Jurkat, Clone E6-1 (cell line): ENCODE measurements around the gene ZNF497. TPM values are rescaled to one million over a fixed set of nuclear protein-coding genes. Genes with fewer than 3 reads are reported as not detected.
"Not testable (repeated sequence)": the region's sequence is repeated elsewhere in the genome, so short reads cannot be mapped to it uniquely, and the experiment has no call there.

Experiments used
- DNase-seq: peaks from one replicate; pipeline ENCODE4 v3.0.0-alpha.2; 2011; ENCODE audit warnings: low read depth, low spot score
- H3K4me3 ChIP-seq: 2 replicates; pipeline ENCODE4 v1.5.1; 2011; ENCODE audit warnings: mild to moderate bottlenecking, low read length, control low read depth, moderate library complexity
- polyA plus RNA-seq: library from polyadenylated mRNA; unstranded; fragments of >200 nt; gene quantifications from one replicate; pipeline ENCODE4 v1.2.1, GENCODE V29; 2012; ENCODE audit warnings: missing spikeins; ENCODE audit not compliant: insufficient read length, insufficient read depth

The ZNF497 gene
- polyA plus RNA-seq: 3.8 TPM

- H3K4me3 ChIP-seq: peak within 1 kb of the TSS; percentile 87
- peak; percentile 93 for DNase-seq
Measured at GRCh38 chr19:58362272-58362994, at the start of gene ZNF497. Gene ZNF497 (minus strand): TSS chr19:58362751. CDS start chr19:58357635, 5,116 bp downstream.

- H3K4me3 ChIP-seq: peak overlapping the region; percentile 92
- no peak for DNase-seq
Measured at GRCh38 chr19:58409010-58409790, 46.6 kb upstream of the ZNF497 start.

GRCh38 chr19:58408152-58409009, 45.8 kb upstream of the ZNF497 start, which contains the start of gene ZNF584:
Gene ZNF584 (plus strand): TSS chr19:58408649. CDS start chr19:58409148, 499 bp downstream.
- peak within 1 kb of the TSS; percentile 92 for H3K4me3 ChIP-seq
- DNase-seq: peak; percentile 94

GRCh38 chr19:58407658-58408151, 45.2 kb upstream of the ZNF497 start:
- peak overlapping the region; percentile 92 for H3K4me3 ChIP-seq
- no peak for DNase-seq

DNA sequence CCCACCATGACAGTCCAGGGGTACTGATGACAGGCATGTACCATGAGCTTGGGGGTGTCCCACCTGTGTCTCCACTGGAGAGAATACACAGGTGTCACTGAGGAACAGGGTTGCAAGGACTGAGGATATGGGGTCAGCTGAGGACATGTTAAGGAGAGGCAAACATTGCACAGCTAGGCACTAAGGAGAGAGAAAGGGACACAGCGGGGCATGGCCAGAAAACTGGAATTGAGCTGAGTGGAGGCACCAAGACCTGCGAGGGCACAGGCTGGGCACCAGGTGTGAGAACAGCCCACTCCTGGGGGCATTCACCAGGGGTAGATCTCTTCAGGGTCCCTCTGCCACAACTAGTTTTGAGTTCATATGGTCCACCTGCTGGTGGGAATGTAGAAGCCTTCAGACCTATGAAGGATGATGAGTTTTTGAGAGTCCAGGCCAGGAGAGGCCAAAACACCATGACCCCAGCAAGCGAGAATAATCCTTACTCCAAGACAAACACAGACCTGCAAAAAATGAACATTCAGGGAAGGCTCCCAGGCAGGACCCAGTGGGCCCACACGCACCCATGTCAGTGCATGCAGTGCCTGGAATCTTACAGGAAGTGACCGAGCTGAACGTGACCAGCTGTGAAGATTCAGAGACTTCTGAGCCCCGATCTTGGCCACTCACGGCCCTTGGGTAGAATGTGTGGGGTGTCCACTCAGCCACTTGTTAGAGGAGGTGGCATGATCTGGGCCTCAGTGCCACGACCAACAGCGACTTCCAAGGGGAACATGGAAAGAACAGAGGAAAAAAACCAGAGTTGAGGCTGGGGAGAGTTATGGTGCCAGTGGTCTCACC, 44.5 kb upstream of the ZNF497 start:
- DNase-seq: no peak
- peak overlapping the region; percentile 92 for H3K4me3 ChIP-seq

DNA sequence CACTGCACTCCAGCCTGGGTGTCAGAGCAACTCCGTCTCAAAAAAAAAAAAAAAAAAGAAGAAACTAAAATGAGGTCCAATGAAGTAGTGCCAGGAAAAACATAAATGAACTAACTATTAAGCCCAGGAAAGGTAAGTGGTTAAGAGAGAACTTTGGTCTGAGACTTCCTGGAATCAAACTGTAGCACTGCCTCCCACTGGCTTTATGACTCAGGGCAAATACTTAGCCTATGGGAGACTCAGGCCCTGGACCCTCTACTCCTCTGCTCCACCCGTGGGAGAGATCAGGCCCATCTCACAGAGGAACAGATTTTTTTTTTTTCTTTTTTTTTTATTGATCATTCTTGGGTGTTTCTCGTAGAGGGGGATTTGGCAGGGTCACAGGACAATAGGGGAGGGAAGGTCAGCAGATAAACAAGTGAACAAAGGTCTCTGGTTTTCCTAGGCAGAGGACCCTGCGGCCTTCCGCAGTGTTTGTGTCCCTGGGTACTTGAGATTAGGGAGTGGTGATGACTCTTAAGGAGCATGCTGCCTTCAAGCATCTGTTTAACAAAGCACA, 41.4 kb upstream of the ZNF497 start:
- not testable (repeated sequence) for DNase-seq, H3K4me3 ChIP-seq

- DNase-seq: no peak
- H3K4me3 ChIP-seq: peak overlapping the region; percentile 74
Measured at GRCh38 chr19:58401840-58402421, 39.4 kb upstream of the ZNF497 start.

- peak overlapping the region; percentile 74 for H3K4me3 ChIP-seq
- peak; percentile 99 for DNase-seq
Measured at GRCh38 chr19:58400916-58401839, 38.6 kb upstream of the ZNF497 start.

DNA sequence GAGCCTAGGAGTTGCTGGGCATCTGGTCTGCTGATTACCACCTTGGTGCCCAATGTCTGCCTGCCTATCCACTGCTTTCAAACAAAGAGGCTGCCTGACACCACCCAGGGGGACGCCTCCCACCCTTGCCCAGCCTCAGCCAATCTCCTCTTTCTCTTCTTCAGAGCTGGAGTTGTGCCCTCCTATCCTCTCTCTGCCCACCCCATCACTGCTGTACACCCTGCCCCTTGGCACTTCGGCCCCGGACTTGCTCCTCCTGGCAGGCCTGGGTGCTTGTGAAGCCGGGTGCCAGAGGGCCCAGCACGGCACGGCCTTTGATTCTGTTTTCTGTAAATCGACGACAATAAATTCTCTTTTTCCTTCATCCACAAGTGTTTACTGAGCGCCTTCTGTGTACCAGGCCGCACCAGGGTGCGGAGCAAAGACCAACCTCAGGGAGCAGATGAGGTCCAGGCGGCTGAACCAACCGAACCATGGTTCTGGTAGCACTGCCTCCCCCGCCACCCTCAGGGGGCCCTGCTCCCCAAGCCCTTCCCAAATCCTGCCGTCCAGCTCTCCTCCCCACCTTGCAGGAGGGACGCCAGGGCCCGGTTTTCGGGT, 37.9 kb upstream of the ZNF497 start:
- DNase-seq: no peak
- peak overlapping the region; percentile 48 for H3K4me3 ChIP-seq

DNA sequence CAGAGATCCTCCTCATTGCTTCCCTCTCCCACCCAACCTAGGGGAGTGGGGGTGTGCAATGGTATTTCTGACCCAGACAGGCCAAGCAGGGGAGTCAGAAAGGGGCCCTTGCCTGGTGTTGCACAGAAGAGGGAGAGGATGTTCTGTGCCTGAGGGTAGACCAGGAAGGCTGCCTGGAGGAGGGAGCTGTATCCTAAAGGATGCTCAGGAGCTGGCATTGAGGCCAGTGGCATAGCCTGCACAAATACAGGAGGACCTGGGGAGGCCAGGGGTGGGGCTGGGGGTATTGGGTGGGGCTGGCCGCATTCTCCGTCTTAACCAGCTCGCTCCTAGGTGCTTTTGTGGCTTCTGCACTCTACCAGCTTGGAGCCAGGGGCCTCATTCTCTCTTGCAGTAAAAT, 37.4 kb upstream of the ZNF497 start:
- DNase-seq: no peak
- H3K4me3 ChIP-seq: no peak overlapping the region

GRCh38 chr19:58398545-58398944, 36.0 kb upstream of the ZNF497 start:
- DNase-seq: no peak
- H3K4me3 ChIP-seq: no peak overlapping the region

DNA sequence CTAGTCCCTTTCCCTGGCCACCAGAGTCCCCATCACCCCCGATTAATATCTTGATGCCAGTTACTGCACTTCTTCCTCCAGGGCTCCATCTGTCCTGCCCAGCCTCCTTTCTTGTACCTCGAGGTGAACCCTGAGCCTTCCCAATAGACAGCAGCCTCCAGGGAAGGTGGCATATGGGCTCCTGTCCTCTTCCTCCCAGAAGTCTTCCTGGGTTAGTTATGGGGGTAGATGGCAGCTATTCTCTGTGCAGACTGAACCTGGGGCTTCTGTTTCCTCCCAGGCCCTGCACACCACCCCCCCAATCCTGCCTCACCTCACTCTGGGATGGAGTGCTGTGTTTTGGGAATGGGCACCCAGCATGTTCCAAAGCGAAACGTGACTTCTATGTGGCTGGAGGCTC, 35.5 kb upstream of the ZNF497 start:
- H3K4me3 ChIP-seq: no peak overlapping the region
- DNase-seq: no peak

DNA sequence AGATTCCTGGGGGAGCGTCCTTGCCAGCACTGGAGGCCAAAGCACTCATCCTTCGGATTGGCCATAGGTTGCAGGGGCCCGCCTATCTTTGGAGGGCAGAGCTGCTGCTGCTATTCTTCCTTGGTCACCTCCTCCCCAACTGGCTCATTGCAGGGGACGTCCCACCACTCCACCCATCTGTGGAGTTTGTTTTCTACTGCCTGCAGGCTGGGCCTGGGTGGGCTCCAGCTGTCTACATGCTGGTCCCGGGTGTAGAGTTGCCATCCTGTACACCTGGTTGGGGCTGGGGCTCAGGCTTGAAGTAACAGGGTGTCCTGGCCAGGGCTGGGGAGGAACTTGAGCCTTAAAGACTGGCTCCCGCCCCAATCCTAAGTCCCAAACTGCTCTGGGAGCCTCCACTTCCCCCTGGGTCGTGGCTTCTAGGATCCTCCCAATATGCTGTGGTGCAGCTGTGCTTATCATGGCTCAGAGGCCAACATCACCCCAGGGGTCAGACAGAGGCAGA, 35.0 kb upstream of the ZNF497 start:
- DNase-seq: no peak
- no peak overlapping the region for H3K4me3 ChIP-seq

DNA sequence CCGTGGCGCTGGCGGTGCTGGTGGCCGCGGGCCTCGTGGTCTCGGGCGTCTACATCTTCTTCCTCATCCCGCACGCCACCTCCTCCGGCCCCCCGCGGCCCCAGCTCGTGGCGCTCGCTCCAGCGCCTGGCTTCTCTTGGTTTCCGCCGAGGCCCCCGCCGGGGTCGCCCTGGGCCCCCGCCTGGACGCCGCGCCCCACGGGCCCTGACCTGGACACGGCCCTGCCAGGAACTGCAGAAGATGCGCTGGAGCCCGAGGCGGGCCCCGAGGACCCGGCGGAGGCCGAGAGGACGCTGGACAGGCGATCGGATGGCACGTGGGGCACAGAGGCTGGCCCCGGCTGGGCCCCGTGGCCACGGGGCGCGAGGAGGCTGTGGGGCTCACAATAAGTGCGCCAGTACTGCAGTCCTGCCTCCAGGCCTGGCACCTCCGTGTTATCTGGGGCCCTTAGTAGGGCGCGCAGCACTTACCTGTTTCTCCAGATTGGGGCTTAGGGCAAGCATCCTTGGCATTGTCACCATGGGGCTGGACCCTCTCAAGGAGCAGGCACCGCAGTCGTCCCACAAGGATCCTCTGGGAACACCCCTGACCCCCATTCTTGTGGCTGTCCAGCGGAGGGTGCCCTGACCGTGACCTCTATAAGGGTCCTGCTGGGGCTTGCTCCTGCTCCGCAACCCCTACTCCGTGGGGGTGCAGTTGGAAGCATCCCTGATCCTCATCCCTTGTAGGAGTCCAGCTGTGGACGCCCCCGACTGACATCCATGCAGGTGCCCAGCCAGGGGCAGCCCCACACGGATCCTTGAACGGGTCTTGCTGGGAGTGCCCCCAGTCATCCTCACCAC, 34.4 kb upstream of the ZNF497 start:
- no peak overlapping the region for H3K4me3 ChIP-seq
- DNase-seq: no peak

DNA sequence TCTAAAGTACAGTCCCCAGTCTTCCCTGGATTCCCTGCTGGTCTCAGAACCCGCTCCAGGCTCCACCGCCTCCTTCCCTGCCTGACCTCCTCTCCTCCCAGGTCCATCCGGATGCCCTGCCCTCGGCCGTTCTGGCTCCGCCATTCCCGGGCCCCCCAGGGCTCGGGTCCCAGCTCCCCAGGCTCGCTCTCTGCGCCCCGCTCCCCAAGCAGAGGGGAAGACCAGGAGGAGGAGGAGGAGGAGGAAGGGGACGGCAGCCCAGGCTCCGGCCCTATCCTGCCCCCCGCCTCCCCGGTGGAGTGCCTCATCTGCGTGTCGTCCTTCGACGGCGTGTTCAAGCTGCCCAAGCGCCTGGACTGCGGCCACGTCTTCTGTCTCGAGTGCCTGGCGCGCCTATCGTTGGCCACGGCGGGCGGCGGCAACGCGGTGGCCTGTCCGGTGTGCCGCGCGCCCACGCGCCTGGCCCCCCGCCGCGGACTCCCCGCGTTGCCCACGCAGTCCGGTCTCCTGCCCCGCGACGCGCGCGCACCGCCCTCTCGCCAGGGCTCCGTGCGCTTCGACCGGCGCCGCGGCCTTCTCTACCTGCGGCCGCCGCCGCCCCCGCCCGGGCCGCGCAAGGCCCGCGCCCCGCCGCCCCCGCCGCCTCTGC, 33.6 kb upstream of the ZNF497 start:
- H3K4me3 ChIP-seq: no peak overlapping the region

More for the DNA sequence above, 33.6 kb upstream of the ZNF497 start:
- DNase-seq: no peak
